Activated CD4-positive, alpha-beta T cell treated with anti-CD3 and anti-CD28 coated beads for 36 hours (primary cell): ENCODE data around the gene PADI2. TPM values are rescaled to one million over a fixed set of nuclear protein-coding genes. Genes with fewer than 3 reads are reported as not detected.

ENCODE experiments used
- ATAC-seq: fragments of 200-7000 bp; cut with Tn5 transposase; one replicate; pipeline ENCODE4 v1.10.0; 2021; ENCODE audit warnings: mild to moderate bottlenecking, moderate library complexity
- CTCF ChIA-PET: fragments of 350-600 bp; sonication (Branson Sonifier 250); formaldehyde crosslinking; loops from one replicate; lab custom pipeline; 2021; ENCODE audit warnings: antibody characterized with exemption; lab: Charles Lee
- POLR2A ChIA-PET: fragments of 350-600 bp; sonication (Branson Sonifier 250); formaldehyde crosslinking; loops from one replicate; lab custom pipeline; 2021; ENCODE audit warnings: antibody characterized with exemption, inconsistent platforms; lab: Charles Lee
- DNase-seq: peaks from one replicate; pipeline ENCODE4 v3.0.0-alpha.2; 2020
- H3K27ac Mint-ChIP-seq: one replicate; pipeline ENCODE4 v1.8.0; 2021; ENCODE audit warnings: mixed read lengths
- H3K27me3 Mint-ChIP-seq: one replicate; pipeline ENCODE4 v1.8.0; 2021; ENCODE audit warnings: mixed read lengths
- H3K36me3 Mint-ChIP-seq: one replicate; pipeline ENCODE4 v1.8.0; 2021; ENCODE audit warnings: low read depth, mixed read lengths
- H3K4me1 Mint-ChIP-seq: one replicate; pipeline ENCODE4 v1.8.0; 2021; ENCODE audit warnings: mixed read lengths
- H3K4me3 Mint-ChIP-seq: one replicate; pipeline ENCODE4 v1.8.0; 2021; ENCODE audit warnings: mild to moderate bottlenecking, moderate library complexity, mixed read lengths
- H3K9me3 Mint-ChIP-seq: one replicate; pipeline ENCODE4 v1.8.0; 2021; ENCODE audit warnings: low read depth, mixed read lengths
- intact Hi-C, 2 experiments: fragments of 100-400 bp; cut with DNase I in 1 of 2; cut with micrococcal nuclease in 1 of 2; formaldehyde crosslinking; loops; one replicate each; pipeline versions ENCODE4 v1.14.2 to v1.15.1; 2022 to 2024; cut with DNase I, micrococcal nuclease
- total RNA-seq, 2 experiments: library from RNA; stranded (reverse); gene quantifications; one replicate each; pipeline ENCODE4 v1.2.3, GENCODE V29; 2021

The PADI2 gene
- total RNA-seq, 2 experiments from 2014 or later: 0.05 TPM; not detected in 1

GRCh38 chr1:17110555-17110926 lies 8.7 kb downstream of the PADI2 start:
- Mint-ChIP-seq H3K9me3 (no peaks in the 10 kb centered on the region), H3K36me3 (no peaks in the 10 kb centered on the region), H3K4me3 (no peak overlapping the region), H3K27ac (no peak overlapping the region), H3K27me3 (peaks cover 11% of the 10 kb centered on the region), H3K4me1 (no peaks in the 10 kb centered on the region)
- ATAC-seq (no peak), DNase-seq (no peak)
- ChIA-PET CTCF (interaction anchor here (0.7 kb wide), 1 partner anchor 124 kb away, joined by 3 read pairs; no protein-coding TSS in a partner anchor), POLR2A (no interaction called here)
- intact Hi-C loops: no loop called here

GRCh38 chr1:17109892-17110554 lies 9.2 kb downstream of the PADI2 start:
- Mint-ChIP-seq H3K27ac (no peak overlapping the region), H3K4me3 (no peak overlapping the region), H3K9me3 (no peaks in the 10 kb centered on the region), H3K27me3 (peaks cover 11% of the 10 kb centered on the region), H3K4me1 (no peaks in the 10 kb centered on the region), H3K36me3 (no peaks in the 10 kb centered on the region)
- ATAC-seq (no peak), DNase-seq (no peak)
- POLR2A ChIA-PET: no interaction called here
- intact Hi-C loops: no loop called here
- CTCF ChIA-PET: interaction anchor here (0.7 kb wide), 1 partner anchor 124 kb away, joined by 3 read pairs; no protein-coding TSS in a partner anchor

- H3K36me3 Mint-ChIP-seq: no peaks in the 10 kb centered on the region
These were observed 10.5 kb downstream of the PADI2 start for GRCh38 chr1:17108786-17109185.

GRCh38 chr1:17108360-17108759 lies 10.9 kb downstream of the PADI2 start:
- no peaks in the 10 kb centered on the region for H3K9me3 Mint-ChIP-seq
- H3K4me3 Mint-ChIP-seq: no peak overlapping the region
- ATAC-seq (no peak), DNase-seq (no peak)
- H3K27ac Mint-ChIP-seq: no peak overlapping the region
- H3K27me3 Mint-ChIP-seq: peaks cover 6% of the 10 kb centered on the region
- intact Hi-C loops: no loop called here
- ChIA-PET CTCF (no interaction called here), POLR2A (no interaction called here)
- H3K36me3 Mint-ChIP-seq: no peaks in the 10 kb centered on the region
- H3K4me1 Mint-ChIP-seq: no peaks in the 10 kb centered on the region

More at GRCh38 chr1:17108786-17109185, 10.5 kb downstream of the PADI2 start:
- H3K27me3 Mint-ChIP-seq: peaks cover 6% of the 10 kb centered on the region
- DNase-seq (no peak), ATAC-seq (no peak)
- CTCF ChIA-PET: no interaction called here
- POLR2A ChIA-PET: no interaction called here
- intact Hi-C loops: no loop called here
- H3K27ac Mint-ChIP-seq: no peak overlapping the region
- H3K4me1 Mint-ChIP-seq: no peaks in the 10 kb centered on the region
- H3K9me3 Mint-ChIP-seq: no peaks in the 10 kb centered on the region
- no peak overlapping the region for H3K4me3 Mint-ChIP-seq

GRCh38 chr1:17104782-17105181 lies 14.5 kb downstream of the PADI2 start:
- intact Hi-C loops: no loop called here
- Mint-ChIP-seq H3K36me3 (no peaks in the 10 kb centered on the region), H3K9me3 (no peaks in the 10 kb centered on the region), H3K27me3 (peaks cover 3% of the 10 kb centered on the region), H3K27ac (no peak overlapping the region), H3K4me3 (no peak overlapping the region), H3K4me1 (no peaks in the 10 kb centered on the region)
- POLR2A ChIA-PET: no interaction called here
- ATAC-seq: no peak
- DNase-seq: no peak
- CTCF ChIA-PET: interaction anchor here (0.6 kb wide), 1 partner anchor 132 kb away, joined by 3 read pairs; no protein-coding TSS in a partner anchor

- CTCF ChIA-PET: no interaction called here
- H3K36me3 Mint-ChIP-seq: no peaks in the 10 kb centered on the region
- intact Hi-C loops: no loop called here
- peaks cover 2% of the 10 kb centered on the region for H3K27me3 Mint-ChIP-seq
- no peak for ATAC-seq
- no peak overlapping the region for H3K4me3 Mint-ChIP-seq
- H3K27ac Mint-ChIP-seq: no peak overlapping the region
- no peak for DNase-seq
- H3K9me3 Mint-ChIP-seq: no peaks in the 10 kb centered on the region
- POLR2A ChIA-PET: no interaction called here
- H3K4me1 Mint-ChIP-seq: no peaks in the 10 kb centered on the region
These were observed 17.0 kb downstream of the PADI2 start for GRCh38 chr1:17102232-17102631.

- H3K27ac Mint-ChIP-seq: no peak overlapping the region
- no peaks in the 10 kb centered on the region for H3K9me3 Mint-ChIP-seq
- CTCF ChIA-PET: no interaction called here
- H3K4me3 Mint-ChIP-seq: no peak overlapping the region
- intact Hi-C loops: no loop called here
- DNase-seq: no peak
- H3K4me1 Mint-ChIP-seq: no peaks in the 10 kb centered on the region
- H3K36me3 Mint-ChIP-seq: no peaks in the 10 kb centered on the region
- POLR2A ChIA-PET: no interaction called here
- H3K27me3 Mint-ChIP-seq: peaks cover 2% of the 10 kb centered on the region
- ATAC-seq: no peak
These were observed 18.0 kb downstream of the PADI2 start for GRCh38 chr1:17101261-17101660.

GRCh38 chr1:17099616-17100340 lies 19.5 kb downstream of the PADI2 start:
- H3K36me3 Mint-ChIP-seq: no peaks in the 10 kb centered on the region
- no peaks in the 10 kb centered on the region for H3K9me3 Mint-ChIP-seq
- CTCF ChIA-PET: no interaction called here
- no peak for ATAC-seq
- H3K27me3 Mint-ChIP-seq: peaks cover 6% of the 10 kb centered on the region
- no peak overlapping the region for H3K27ac Mint-ChIP-seq
- H3K4me3 Mint-ChIP-seq: no peak overlapping the region
- no peak for DNase-seq
- intact Hi-C loops: no loop called here
- POLR2A ChIA-PET: no interaction called here
- no peaks in the 10 kb centered on the region for H3K4me1 Mint-ChIP-seq

- CTCF ChIA-PET: interaction anchor here (0.5 kb wide), 1 partner anchor 53 kb away, joined by 3 read pairs; no protein-coding TSS in a partner anchor
These were observed 20.6 kb downstream of the PADI2 start for GRCh38 chr1:17098446-17099317.

GRCh38 chr1:17097787-17098186 lies 21.5 kb downstream of the PADI2 start:
- POLR2A ChIA-PET: no interaction called here
- no peaks in the 10 kb centered on the region for H3K9me3 Mint-ChIP-seq

More at GRCh38 chr1:17098446-17099317, 20.6 kb downstream of the PADI2 start:
- no peaks in the 10 kb centered on the region for H3K9me3 Mint-ChIP-seq
- intact Hi-C loops: no loop called here
- DNase-seq (no peak), ATAC-seq (no peak)
- H3K4me3 Mint-ChIP-seq: no peak overlapping the region
- no peaks in the 10 kb centered on the region for H3K4me1 Mint-ChIP-seq
- H3K36me3 Mint-ChIP-seq: no peaks in the 10 kb centered on the region
- POLR2A ChIA-PET: no interaction called here
- H3K27me3 Mint-ChIP-seq: peaks cover 6% of the 10 kb centered on the region
- H3K27ac Mint-ChIP-seq: no peak overlapping the region

GRCh38 chr1:17097147-17097546 lies 22.1 kb downstream of the PADI2 start:
- DNase-seq (no peak), ATAC-seq (no peak)
- Mint-ChIP-seq H3K9me3 (no peaks in the 10 kb centered on the region), H3K27ac (no peak overlapping the region), H3K4me1 (no peaks in the 10 kb centered on the region), H3K4me3 (no peak overlapping the region), H3K36me3 (no peaks in the 10 kb centered on the region), H3K27me3 (peaks cover 6% of the 10 kb centered on the region)
- ChIA-PET POLR2A (no interaction called here), CTCF (no interaction called here)
- intact Hi-C loops: no loop called here

More at GRCh38 chr1:17097787-17098186, 21.5 kb downstream of the PADI2 start:
- DNase-seq (no peak), ATAC-seq (no peak)
- H3K36me3 Mint-ChIP-seq: no peaks in the 10 kb centered on the region
- intact Hi-C loops: no loop called here
- H3K4me1 Mint-ChIP-seq: no peaks in the 10 kb centered on the region
- no peak overlapping the region for H3K4me3 Mint-ChIP-seq
- H3K27me3 Mint-ChIP-seq: peaks cover 6% of the 10 kb centered on the region
- CTCF ChIA-PET: interaction anchor here (0.6 kb wide), 1 partner anchor 9 kb away, joined by 3 read pairs; no protein-coding TSS in a partner anchor
- H3K27ac Mint-ChIP-seq: no peak overlapping the region
